Epithelial cell of proximal tubule (primary cell): ENCODE results near the gene CNIH3. TPM values are rescaled to one million over a fixed set of nuclear protein-coding genes. Genes with fewer than 3 reads are reported as not detected.

Experiments used
- DNase-seq: peaks from one replicate; pipeline ENCODE4 v3.0.0-alpha.2; 2011; ENCODE audit warnings: low read depth
- H3K4me3 ChIP-seq: 2 replicates; pipeline ENCODE4 v1.5.1; 2011; ENCODE audit warnings: low read depth, mild to moderate bottlenecking, low read length
- total RNA-seq: library from RNA; depleted of rRNA; stranded (reverse); fragments of >200 nt; gene quantifications from 2 replicates; pipeline ENCODE4 v1.2.3, GENCODE V29; 2015
- TF ChIP-seq, protein P1 (sequence below): conservative IDR thresholded peaks from 2 replicates; pipeline ENCODE4 v1.5.1; 2012; ENCODE audit warnings: low read depth, mild to moderate bottlenecking, low read length

CNIH3 gene
- total RNA-seq, 1 donor from 2014 or later: 1.4 TPM

DNA sequence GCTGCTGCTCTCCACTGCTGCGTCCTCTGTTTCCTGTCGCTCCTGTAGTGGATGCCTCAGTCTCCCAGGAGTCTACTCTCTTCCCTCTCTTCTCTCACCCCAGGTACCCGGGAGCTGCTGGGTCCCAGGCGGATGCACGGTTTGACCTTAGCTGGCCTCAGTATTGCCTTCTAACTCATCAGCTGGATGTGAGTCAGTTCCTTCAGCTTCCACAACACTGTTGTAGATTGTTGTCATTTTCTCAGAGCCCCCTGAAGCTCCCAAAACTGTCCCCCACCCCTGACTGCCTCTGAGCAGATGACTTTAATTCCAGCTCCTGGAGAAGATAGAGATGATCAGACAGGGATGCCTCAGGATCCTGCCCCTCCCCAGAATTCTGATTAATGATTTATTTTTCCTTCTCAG lies 7.2 kb downstream of the CNIH3 start:
- no peak for DNase-seq
- no peak overlapping the region for H3K4me3 ChIP-seq
- TF ChIP-seq, protein P1, sequence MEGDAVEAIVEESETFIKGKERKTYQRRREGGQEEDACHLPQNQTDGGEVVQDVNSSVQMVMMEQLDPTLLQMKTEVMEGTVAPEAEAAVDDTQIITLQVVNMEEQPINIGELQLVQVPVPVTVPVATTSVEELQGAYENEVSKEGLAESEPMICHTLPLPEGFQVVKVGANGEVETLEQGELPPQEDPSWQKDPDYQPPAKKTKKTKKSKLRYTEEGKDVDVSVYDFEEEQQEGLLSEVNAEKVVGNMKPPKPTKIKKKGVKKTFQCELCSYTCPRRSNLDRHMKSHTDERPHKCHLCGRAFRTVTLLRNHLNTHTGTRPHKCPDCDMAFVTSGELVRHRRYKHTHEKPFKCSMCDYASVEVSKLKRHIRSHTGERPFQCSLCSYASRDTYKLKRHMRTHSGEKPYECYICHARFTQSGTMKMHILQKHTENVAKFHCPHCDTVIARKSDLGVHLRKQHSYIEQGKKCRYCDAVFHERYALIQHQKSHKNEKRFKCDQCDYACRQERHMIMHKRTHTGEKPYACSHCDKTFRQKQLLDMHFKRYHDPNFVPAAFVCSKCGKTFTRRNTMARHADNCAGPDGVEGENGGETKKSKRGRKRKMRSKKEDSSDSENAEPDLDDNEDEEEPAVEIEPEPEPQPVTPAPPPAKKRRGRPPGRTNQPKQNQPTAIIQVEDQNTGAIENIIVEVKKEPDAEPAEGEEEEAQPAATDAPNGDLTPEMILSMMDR: no peak

DNA sequence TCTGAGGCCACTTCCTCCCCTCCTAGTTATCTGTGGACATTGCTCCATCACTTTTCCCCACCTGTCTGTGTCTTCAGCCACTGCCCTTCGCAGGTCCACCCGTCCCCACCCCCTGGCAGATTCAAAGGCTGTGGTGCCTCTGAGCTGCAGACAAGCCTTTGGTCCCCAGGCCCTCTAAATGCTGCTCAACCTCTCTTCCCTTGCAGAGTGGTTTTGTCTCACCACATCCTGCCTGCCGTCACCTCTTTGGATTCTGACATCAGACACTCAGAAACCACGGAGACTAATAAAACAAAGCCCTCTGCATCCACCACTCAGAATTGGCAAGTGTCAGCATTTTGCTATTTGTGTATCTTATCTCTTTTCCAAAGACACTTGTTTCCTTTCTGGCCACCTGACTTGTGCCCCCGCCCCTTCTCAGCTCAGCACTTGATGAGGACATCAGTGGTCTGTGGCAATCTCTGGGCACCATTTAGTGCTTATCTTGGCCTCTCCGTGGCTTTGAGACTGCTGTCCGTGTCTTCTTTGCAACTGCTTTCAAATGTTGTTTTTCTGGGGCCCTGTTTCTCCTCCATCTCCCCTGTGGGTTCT lies 7.7 kb downstream of the CNIH3 start:
- TF ChIP-seq, protein P1: no peak
- no peak for DNase-seq
- no peak overlapping the region for H3K4me3 ChIP-seq

DNA sequence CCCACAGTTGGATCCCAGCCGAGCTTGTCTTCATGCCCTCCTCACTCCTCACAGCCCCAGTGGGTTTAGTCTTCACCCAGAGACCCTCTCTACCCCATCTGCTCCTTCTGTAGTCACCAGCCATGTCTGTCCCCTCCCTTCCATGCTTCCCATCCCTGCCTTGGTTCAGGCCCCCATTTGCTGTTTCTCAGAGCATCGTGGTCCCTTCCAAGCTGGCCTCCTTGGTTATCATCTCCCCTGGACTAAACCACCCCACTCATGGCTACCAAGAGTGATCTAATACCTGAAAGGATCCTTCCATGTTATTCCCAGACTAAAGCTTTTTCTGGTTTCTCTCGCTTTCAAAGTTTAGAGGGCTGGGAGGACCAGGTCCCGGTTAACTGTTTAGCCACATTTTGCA lies 8.3 kb downstream of the CNIH3 start:
- no peak overlapping the region for H3K4me3 ChIP-seq
- TF ChIP-seq, protein P1: no peak
- DNase-seq: no peak

DNA sequence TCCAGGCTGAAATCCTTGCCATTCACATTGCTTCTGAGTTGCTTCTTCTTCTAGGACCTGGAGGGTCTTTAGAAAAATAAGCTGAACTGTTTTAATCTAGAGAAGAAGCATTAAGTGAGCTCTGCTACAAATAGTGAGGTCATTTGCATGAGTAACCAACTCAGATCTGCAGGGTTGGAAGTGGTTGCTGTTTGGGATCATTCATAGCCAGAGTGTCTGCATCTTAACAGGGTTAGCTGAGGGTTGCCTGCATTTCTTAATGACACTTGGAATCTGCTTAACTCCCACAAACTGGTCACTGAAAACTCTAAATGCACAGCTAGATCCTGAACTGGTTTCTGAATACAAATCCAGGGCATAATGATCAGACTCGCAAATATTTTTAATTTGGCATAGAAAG lies 9.9 kb downstream of the CNIH3 start:
- no peak for DNase-seq
- no peak overlapping the region for H3K4me3 ChIP-seq
- TF ChIP-seq, protein P1: no peak

DNA sequence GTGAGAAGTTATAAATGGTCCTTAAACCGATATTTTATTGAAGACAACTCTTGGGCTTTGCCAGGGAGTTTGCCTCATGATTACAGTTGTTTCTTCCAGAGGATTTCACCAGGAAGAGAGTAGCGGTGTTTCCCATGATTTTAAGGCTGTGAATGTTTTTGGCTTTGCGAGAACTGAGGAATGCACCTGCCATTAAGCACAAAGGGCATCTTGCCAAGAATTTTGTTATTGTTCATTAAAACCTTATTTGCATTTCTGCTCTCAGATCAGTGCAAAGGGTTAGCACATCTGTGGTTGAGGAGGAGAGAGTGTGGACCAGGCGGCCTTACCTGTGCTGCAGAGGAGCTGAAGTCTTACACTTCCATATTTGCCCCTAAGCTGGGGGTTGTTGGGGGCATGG lies 13.8 kb downstream of the CNIH3 start:
- no peak for DNase-seq
- TF ChIP-seq, protein P1: no peak
- no peak overlapping the region for H3K4me3 ChIP-seq

DNA sequence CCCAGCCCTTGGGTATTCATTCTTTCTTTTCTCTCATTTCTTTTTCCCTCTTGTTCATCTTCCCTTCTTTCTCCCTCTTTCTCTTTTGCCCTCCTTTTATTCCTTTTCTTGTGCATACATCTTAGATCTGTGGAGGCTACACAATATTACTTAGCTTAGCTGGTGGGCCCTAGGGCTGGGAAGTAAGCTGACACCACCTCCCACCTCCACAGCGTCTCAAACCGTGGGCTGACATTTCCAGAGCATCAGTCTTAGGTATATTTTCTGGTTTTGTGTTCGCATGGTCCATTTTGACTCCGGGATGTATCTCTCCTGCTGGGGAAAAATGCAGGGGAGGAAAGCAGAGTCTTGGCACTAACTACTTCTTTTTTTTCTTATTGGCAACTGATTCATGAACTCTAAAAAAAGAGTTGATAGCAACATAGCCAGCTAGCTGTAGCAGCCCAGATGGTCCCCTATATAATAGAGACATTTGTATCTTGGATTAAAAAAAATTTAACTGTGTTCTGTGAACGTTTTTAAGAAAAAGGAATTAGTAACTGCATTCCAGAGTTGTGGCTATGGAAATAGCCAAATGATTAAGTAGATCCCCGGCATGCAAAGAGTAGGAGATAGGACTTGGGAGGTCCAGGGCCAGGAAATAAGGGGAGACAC lies 15.5 kb downstream of the CNIH3 start:
- no peak for DNase-seq

More for the DNA sequence above, 15.5 kb downstream of the CNIH3 start:
- TF ChIP-seq, protein P1: no peak
- H3K4me3 ChIP-seq: no peak overlapping the region
